ENCODE results near the gene CAPN13.

Gene CAPN13

DNA sequence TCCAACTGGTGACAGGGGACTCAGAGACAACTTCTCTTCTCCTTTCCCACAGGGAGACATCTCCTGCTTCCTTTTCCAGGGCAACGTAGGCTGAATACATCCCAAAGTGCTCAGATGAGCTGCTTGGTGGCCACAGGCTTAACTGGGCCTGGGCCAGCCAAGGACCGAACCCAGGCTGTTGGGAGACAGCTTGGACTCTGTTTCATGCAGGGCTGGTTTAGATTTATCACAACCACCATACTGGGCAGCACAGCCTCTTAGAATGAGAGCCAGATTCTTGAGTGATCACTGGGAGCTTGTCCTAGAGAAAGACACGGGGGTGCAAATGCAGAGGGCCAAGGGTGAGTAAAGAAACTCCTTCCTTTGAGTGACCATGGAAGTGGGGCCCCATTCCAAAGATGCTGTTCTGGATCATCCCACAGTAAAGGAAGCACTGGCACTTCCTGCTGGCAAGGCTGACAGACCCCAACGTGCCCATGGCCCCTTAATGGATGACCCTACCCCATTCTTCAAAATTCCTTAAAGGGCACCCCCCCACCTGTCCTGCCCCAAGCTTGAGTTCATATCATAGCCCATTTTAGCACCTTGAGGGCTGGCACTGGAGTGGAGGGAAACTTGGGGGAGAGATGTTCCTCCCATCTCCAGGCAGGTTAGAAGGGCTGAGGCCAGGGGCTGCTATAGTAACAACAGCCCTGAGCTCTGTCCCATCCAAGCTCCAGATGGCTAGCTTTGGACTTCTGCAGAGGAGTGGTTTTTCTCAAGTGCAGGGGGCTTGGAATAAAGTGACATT, 84.1 kb downstream of the CAPN13 start:
- no peak for DNase-seq

GRCh38 chr2:30721668-30722647, 85.3 kb downstream of the CAPN13 start:
- no peak for DNase-seq

DNA sequence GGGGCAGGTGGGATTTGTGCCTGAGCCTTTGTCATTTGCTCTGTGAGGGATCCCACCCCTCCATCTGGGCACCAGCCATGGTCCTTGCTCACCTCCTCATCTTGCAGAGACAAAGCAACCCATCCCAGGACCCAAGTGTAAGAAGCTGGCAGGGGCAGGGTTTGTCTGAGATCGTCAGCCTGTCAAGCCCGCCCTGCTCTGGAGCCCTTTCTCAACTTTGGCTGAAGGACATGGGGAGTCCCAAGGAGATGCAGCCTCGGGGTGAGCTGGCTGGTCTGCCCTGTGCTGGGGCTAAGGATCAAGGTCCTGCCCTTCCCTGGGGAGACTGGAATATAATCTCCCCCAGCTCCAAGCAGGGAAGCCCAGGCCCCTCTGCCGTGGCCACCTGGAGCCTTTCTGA, 86.0 kb downstream of the CAPN13 start:
- no peak for DNase-seq

DNA sequence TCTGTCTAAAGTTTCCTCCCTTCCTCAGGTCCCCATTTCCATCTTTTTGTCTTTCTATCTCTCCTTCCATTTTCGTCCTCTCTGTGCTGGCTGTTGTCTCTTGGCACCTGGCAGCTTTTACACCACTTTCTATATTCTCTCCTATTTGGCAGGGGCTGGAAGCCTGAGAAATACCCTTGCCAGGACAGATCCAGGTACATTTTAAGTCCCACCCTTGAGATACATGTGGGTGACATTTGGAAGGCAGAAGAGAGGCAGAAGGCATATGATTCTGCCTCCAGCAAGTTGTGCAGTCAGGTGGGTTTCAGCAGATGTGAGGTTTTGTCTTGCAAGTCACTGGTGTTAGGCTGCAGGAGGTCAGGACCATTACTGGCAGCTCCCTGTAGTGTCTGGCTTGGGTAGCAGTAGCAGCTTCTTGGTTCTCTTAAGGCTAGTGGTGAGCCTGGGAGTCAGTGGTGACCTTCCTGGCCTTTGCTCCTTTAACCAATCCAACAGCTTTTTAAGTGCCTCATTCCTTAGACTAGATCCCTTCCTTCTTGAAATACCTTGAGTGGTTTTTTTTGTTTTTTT, 90.1 kb downstream of the CAPN13 start:
- DNase-seq: no peak

DNA sequence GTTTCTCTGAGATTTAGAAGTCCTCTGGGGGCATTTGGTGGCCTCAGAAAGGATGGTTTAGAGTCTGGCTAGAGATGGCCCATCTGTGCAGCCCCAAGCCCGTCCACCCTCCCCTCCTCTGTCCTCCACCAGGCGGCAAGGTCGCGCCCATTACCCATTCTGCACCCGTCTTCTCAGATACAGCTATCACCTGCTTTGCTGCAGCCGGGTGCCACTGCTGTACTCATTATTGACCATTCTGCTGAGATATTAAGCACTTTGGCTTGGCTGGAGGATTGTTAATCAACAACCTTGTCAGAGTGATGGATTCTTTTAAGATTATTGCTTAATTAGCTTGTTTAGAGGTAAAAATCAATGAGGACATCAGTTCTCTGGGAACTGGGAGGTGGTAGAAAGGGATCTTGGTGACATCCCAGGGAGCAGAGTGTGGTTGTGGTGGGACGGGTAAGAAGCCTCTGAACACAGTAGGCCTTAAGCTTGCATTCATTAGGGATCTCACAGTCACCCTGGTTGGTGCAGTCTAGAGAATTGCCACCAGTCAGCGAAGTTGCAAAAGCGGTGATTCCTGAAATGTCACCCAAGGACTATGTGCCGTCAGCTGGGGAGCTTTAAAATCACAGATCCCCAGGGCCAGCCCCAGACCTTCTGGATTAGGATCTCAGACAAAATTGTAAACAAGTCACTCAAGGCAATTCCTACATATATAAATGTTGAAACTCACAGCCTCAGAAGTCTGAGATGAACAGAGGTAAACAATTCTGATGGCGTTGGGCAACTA, 90.9 kb downstream of the CAPN13 start:
- DNase-seq: no peak

DNA sequence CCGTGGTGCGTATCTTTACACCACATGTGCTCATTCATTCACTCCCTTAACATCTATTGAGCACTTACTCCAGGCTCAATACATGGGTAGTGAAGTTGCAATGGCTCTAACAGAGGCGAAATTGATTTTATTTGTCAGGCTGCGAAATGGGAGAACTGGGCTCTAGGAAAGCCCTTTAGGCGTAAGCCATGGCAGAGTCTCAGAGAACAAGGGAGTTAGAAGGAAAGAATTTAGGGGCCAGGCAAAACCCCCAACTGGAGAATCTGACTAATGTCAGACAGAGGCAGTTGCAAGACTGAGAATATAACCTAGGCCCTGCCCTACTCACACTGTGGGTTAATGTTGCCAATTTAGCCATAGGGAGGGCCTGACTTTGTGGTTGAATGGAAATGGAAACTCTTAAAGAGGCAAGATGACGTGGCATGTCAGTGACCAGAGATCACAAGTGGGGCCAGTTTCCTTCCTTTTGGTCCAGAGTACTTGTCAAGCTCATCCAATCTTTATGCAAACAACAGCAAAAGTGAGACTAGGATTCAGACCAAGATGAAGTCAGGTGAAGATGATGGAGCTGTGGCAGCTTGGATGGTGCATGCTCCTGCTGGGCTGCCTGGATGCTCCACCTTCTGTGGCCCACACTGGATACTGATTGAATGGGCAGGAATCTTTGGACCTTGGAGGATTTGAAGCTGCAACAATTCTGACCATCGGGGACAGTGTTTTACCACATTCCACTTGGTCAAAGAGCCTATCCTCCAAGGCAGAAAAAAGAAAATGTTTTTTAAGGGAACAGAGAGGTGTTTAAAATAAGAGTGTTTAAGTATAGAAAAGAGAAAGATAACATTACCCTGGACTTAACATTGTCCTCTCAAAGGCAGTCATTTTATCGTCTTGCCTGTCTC, 92.2 kb downstream of the CAPN13 start:
- no peak for DNase-seq

DNA sequence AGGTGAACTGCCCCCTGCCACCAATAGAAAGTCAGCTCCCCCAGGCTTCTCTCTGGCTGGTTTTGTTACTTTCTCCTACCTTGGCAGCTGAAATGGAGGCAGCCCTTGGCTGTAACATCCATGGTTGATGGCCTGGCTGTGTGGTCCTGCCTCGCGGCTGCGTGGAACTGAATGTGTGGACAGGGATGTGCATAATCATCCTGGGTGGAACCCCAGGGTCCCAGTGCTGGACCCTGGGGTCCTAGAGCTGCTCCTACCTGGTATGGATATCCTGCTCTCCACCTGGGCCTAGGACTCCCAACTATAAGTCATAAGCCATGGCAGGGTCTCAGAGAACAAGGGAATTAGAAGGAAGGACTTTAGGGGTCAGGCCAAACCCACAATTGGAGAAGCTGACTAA, 93.5 kb downstream of the CAPN13 start:
- DNase-seq: no peak

DNA sequence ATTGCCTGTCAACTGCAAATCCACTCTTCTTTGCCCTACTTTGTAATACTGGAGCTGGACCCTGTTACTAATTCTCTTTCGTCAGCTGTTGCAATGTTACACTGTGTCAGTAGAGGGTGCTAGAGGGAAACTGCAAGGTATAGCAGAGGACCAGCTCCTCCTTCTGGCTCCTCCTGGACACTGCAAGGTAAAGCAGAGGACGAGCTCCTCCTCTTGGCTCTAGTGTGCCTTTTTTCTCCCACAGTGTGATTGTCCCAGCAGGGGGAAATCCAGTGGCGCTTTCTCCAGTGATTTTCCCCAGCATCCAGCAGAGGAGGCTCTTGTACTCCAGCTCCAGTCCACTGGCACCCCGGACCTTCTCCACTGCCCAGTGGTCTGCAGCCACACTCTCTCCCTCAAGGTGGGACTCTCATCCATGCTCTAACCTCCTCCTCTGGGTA, 95.6 kb downstream of the CAPN13 start:
- DNase-seq: peak; percentile 82

- DNase-seq: no peak
Observed at GRCh38 chr2:30710461-30710860, 96.8 kb downstream of the CAPN13 start.

DNA sequence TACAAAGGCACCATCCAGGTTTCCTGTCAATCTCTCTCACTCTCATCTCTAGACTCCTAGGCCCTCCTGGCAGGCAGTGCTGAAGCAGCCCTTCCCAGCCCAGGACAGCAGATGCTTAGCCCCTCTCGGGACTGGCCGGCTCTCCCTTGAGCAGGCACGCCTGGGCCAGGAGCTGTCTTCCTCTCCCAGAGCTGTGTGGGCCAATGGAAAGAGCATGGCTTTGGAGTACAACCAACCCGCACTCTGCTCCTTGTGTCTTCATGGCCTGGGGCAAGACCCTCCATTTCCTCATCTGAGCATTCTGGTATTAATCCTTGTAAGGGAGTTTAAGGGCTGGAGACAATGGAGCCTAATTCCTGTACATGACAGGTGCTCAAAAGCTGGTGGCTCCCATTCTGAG, 97.2 kb downstream of the CAPN13 start:
- DNase-seq: no peak

GRCh38 chr2:30709516-30709915, 97.7 kb downstream of the CAPN13 start:
- DNase-seq: no peak

GRCh38 chr2:30708491-30709290, 98.6 kb downstream of the CAPN13 start:
- no peak for DNase-seq

DNA sequence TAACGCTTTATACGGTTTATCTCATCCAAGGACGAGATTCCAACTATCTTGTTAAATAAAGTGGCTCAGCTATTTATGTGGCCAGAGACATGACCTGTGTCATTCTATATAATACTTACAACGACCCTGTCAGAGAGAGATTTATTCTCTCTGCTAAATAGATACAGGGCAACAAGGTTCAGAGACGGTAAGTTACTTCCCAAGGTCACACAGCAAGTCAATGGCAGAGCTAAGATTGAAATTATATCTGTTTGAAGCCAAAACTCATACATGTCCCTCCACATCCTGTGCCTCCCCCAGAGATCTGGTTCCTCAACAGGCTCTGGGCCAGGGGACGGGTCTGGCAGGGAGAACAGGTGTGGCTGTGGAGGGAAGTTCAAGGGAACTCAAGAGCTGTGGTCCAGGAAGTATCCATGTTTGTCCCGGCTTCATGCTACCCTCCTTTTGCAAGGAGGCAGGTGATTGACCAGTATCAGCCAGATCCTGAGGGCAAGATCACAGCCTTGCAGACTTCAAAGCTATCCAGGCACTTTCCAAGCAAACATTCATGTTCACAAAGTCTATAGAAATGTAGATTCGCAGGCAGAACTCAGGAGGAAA, 99.8 kb downstream of the CAPN13 start:
- no peak for DNase-seq

- peak; percentile 47 for DNase-seq
Observed at GRCh38 chr2:30706534-30707303, 100.5 kb downstream of the CAPN13 start.

DNA sequence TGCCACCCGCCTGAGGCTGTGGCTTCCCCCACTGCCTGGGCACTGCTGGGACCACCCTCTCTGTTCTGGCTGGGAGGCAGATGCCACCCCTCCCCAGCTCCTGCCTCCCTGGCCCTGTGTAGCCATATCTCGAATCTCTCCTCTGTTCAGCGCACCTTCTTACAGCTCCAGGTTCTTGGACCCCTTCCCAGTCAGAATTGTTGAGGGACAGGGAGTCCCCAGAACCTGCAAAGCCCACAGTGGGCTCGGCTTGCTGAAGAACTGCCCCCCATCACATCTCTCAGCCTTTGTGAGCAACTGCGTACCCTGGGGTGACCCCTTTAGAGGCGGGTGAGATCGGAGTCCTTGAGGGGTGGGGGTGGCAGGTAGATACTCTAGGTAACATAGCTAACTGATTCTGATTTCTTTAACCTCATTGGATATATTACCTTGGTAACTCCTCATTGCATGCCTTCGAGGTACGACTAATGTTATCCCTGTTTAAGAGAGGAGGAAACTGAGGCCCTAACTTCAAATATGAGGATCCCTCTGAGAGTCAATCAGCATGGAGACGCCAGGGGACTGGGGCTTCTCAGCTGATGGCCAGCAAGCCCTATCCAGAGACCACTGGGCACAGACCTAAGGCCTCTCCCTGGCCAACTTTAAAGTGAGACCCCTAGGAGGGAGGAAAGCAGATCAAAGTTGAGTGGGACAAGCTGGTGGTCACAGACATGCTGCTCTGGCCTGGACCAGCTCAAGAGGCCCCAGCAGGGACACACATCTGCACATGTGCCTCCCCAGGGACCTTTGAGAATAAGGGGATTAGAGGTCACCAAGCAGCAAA, 101.3 kb downstream of the CAPN13 start:
- DNase-seq: no peak

GRCh38 chr2:30705056-30705455, 102.2 kb downstream of the CAPN13 start:
- no peak for DNase-seq

DNA sequence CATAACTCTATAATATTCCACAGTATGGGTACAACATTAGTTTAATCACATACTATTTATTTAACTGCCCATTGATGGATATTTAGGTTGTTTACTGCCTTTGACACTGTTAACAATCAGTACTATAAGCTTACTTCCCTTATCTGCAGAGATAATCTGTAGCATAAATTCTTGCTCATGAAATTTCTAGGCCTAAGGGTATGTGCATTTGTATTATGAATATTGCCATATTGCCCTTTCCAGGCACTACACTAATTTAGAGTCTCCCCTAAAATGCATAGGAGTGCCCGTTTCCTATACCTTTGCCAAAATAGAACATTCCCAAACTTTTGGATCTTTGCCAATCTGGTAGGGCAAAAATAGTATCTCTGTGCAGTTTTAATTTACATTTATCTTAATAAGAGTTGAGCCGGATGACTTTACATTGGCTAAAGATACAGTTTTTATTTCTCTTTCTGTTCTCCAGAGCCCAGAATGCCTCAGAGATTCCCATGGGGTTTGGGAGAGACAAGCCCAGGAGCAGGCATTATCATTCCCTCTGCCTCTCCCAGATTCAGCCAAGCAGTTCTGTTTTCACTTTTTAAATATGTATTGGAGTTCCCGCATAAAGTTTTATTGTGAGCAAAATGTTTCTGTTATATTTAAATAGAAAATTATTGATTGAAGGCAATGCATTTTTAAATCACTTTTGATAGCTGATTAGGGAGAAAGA, 102.8 kb downstream of the CAPN13 start:
- DNase-seq: no peak

DNA sequence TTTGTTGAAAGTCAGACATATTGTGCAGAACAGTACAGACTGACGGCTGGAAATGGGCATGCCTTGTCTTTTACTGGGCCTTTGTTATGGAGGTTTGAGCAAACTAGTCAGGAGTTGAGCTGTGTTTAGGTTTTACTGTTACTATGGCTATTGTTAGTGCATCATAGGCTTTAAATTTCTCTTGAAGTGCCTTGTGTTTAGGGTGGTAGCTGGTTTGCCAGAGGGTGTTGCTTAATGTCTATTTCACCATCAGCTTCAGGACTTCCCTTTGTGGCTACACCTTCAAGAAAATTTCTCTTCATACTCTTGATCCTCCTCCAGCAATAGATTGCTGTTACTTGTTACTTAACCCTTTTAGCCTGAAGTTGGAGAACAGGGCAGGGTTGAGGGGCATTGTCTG, 104.6 kb downstream of the CAPN13 start:
- DNase-seq: no peak

Data from DMS 273 treated with DMSO at 0.1 percent for 48 hours (cell line).